ENCODE measurements around the gene ZNF185. TPM values are rescaled to one million over a fixed set of nuclear protein-coding genes. Genes with fewer than 3 reads are reported as not detected.

The ZNF185 gene
- polyA plus RNA-seq, 1 donor from 2014 or later = 2.8 TPM

- no peak overlapping the region for H3K27ac ChIP-seq (ENCODE audit: low read length)
- no peaks in the 10 kb centered on the region for H3K9me2 ChIP-seq (ENCODE audit: insufficient read depth, low read length)
- no peaks in the 10 kb centered on the region for H3F3A ChIP-seq (ENCODE audit: insufficient read depth, low read length, poor library complexity, severe bottlenecking)
- no peaks in the 10 kb centered on the region for H3K79me2 ChIP-seq (replicated peaks; ENCODE audit: insufficient read depth, low read length)
- no peak overlapping the region for H3K4me2 ChIP-seq (ENCODE audit: low read length)
- H3K36me3 ChIP-seq (ENCODE audit: insufficient read depth, low read length) = no peaks in the 10 kb centered on the region
- TF ChIP-seq POLR2AphosphoS5 (IDR thresholded peaks at IDR 0.05) (no peak), CTCF (IDR thresholded peaks at IDR 0.05; ENCODE audit: poor library complexity, severe bottlenecking) (no peak), EP300 (conservative IDR thresholded peaks at IDR 0.05; ENCODE audit: poor library complexity, severe bottlenecking) (no peak), EZH2 (IDR thresholded peaks at IDR 0.05; ENCODE audit: borderline replicate concordance, insufficient read depth, low read length, poor library complexity, severe bottlenecking) (no peak), TAF1 (IDR thresholded peaks at IDR 0.05; ENCODE audit: low read depth) (no peak), RAD21 (conservative IDR thresholded peaks at IDR 0.05) (no peak), MXI1 (conservative IDR thresholded peaks at IDR 0.05; ENCODE audit: poor library complexity, severe bottlenecking) (no peak), REST (IDR thresholded peaks at IDR 0.05; ENCODE audit: borderline replicate concordance) (no peak), SMC3 (conservative IDR thresholded peaks at IDR 0.05; ENCODE audit: poor library complexity) (no peak)
- H4K20me1 ChIP-seq (ENCODE audit: insufficient read depth) = no peaks in the 10 kb centered on the region
- H3K27me3 ChIP-seq (ENCODE audit: insufficient read depth, low read depth, low read length) = no peaks in the 10 kb centered on the region
- no peak overlapping the region for H3K4me3 ChIP-seq (ENCODE audit: low read length)
- H2AFZ ChIP-seq (ENCODE audit: low read depth, low read length) = no peak overlapping the region
- H3K9me3 ChIP-seq (ENCODE audit: low read length) = no peaks in the 10 kb centered on the region
- H3K9ac ChIP-seq (ENCODE audit: low read length) = no peak overlapping the region
Measured at GRCh38 chrX:152932598-152933175, 34.8 kb downstream of the ZNF185 start.

- no peak for TF ChIP-seq EP300 (conservative IDR thresholded peaks at IDR 0.05; ENCODE audit: poor library complexity, severe bottlenecking)
- TF ChIP-seq SMC3 (conservative IDR thresholded peaks at IDR 0.05; ENCODE audit: poor library complexity) = no peak
- TF ChIP-seq CTCF (IDR thresholded peaks at IDR 0.05; ENCODE audit: poor library complexity, severe bottlenecking) = no peak
- no peak for TF ChIP-seq MXI1 (conservative IDR thresholded peaks at IDR 0.05; ENCODE audit: poor library complexity, severe bottlenecking)
- no peak for TF ChIP-seq EZH2 (IDR thresholded peaks at IDR 0.05; ENCODE audit: borderline replicate concordance, insufficient read depth, low read length, poor library complexity, severe bottlenecking)
- no peak for TF ChIP-seq RAD21 (conservative IDR thresholded peaks at IDR 0.05)
- no peak for TF ChIP-seq REST (IDR thresholded peaks at IDR 0.05; ENCODE audit: borderline replicate concordance)
- TF ChIP-seq TAF1 (IDR thresholded peaks at IDR 0.05; ENCODE audit: low read depth) = no peak
- TF ChIP-seq POLR2AphosphoS5 (IDR thresholded peaks at IDR 0.05) = no peak
- H2AFZ ChIP-seq (ENCODE audit: low read depth, low read length) = no peak overlapping the region
- H3F3A ChIP-seq (ENCODE audit: insufficient read depth, low read length, poor library complexity, severe bottlenecking) = no peaks in the 10 kb centered on the region
- H3K9me2 ChIP-seq (ENCODE audit: insufficient read depth, low read length) = no peaks in the 10 kb centered on the region
- no peaks in the 10 kb centered on the region for H3K36me3 ChIP-seq (ENCODE audit: insufficient read depth, low read length)
- H4K20me1 ChIP-seq (ENCODE audit: insufficient read depth) = no peaks in the 10 kb centered on the region
- H3K9ac ChIP-seq (ENCODE audit: low read length) = no peak overlapping the region
- no peak overlapping the region for H3K27ac ChIP-seq (ENCODE audit: low read length)
- H3K27me3 ChIP-seq (ENCODE audit: insufficient read depth, low read depth, low read length) = no peaks in the 10 kb centered on the region
- H3K4me3 ChIP-seq (ENCODE audit: low read length) = no peak overlapping the region
- H3K4me2 ChIP-seq (ENCODE audit: low read length) = no peak overlapping the region
- H3K9me3 ChIP-seq (ENCODE audit: low read length) = no peaks in the 10 kb centered on the region
- no peaks in the 10 kb centered on the region for H3K79me2 ChIP-seq (replicated peaks; ENCODE audit: insufficient read depth, low read length)
Measured at GRCh38 chrX:152936306-152936705, 38.4 kb downstream of the ZNF185 start.
